Parathyroid adenoma (tissue), 2 donors: ENCODE data around the gene MRRF.

Experiments used
- H2AFZ ChIP-seq: fragments of 300-600 bp; sonication (generic); one replicate; pipeline ENCODE4 v1.7.0; 2017; ENCODE audit warnings: antibody characterized with exemption, mild to moderate bottlenecking
- H3K27ac ChIP-seq: fragments of 300-600 bp; sonication (generic); one replicate; pipeline ENCODE4 v1.7.0; 2017
- H3K27me3 ChIP-seq: fragments of 300-600 bp; sonication (generic); one replicate; pipeline ENCODE4 v1.7.0; 2017; ENCODE audit warnings: low read length; ENCODE audit not compliant: control insufficient read depth, insufficient read depth
- H3K36me3 ChIP-seq: fragments of 300-600 bp; sonication (generic); one replicate; pipeline ENCODE4 v1.7.0; 2017; ENCODE audit warnings: low read length; ENCODE audit not compliant: control insufficient read depth, insufficient read depth
- H3K4me1 ChIP-seq: fragments of 300-600 bp; sonication (generic); one replicate; pipeline ENCODE4 v1.7.0; 2017; ENCODE audit warnings: control low read depth
- H3K4me2 ChIP-seq: fragments of 300-600 bp; sonication (generic); one replicate; pipeline ENCODE4 v1.7.0; 2017; ENCODE audit warnings: low read length
- H3K4me3 ChIP-seq: fragments of 300-600 bp; sonication (generic); one replicate; pipeline ENCODE4 v1.7.0; 2017; ENCODE audit warnings: low read depth, low read length
- H3K79me2 ChIP-seq: fragments of 300-600 bp; sonication (generic); one replicate; pipeline ENCODE4 v1.7.0; 2017; ENCODE audit warnings: control low read depth
- H3K9ac ChIP-seq: fragments of 300-600 bp; sonication (generic); one replicate; pipeline ENCODE4 v1.7.0; 2017; ENCODE audit warnings: mild to moderate bottlenecking
- H3K9me3 ChIP-seq: fragments of 300-600 bp; sonication (generic); one replicate; pipeline ENCODE4 v1.7.0; 2017; ENCODE audit warnings: low read length; ENCODE audit not compliant: control insufficient read depth
- CTCF ChIP-seq: fragments of 300-600 bp; sonication (generic); IDR thresholded peaks from one replicate; pipeline ENCODE4 v1.7.0; 2017; ENCODE audit warnings: antibody characterized with exemption, mild to moderate bottlenecking
- donor health status: primary hyperparathyroidism.

Gene MRRF

GRCh38 chr9:122258886-122259415 lies 5.7 kb upstream of the MRRF start:
- Histone ChIP-seq H3K27me3 (no peaks in the 10 kb centered on the region), H3K4me1 (peaks cover 3% of the 10 kb centered on the region), H3K27ac (no peak overlapping the region), H2AFZ (no peak overlapping the region), H3K4me3 (no peak overlapping the region), H3K9me3 (no peaks in the 10 kb centered on the region), H3K4me2 (no peak overlapping the region), H3K9ac (no peak overlapping the region), H3K36me3 (no peaks in the 10 kb centered on the region), H3K79me2 (peaks cover 3% of the 10 kb centered on the region)
- no peak for TF ChIP-seq CTCF

- Histone ChIP-seq H3K36me3 (no peaks in the 10 kb centered on the region), H3K27ac (no peak overlapping the region)
Measured at GRCh38 chr9:122261469-122261881, 3.2 kb upstream of the MRRF start.

GRCh38 chr9:122262073-122262472 lies 2.6 kb upstream of the MRRF start:
- no peak overlapping the region for H3K27ac ChIP-seq
- no peak for TF ChIP-seq CTCF
- H3K79me2 ChIP-seq = peaks cover 7% of the 10 kb centered on the region

More at GRCh38 chr9:122261469-122261881, 3.2 kb upstream of the MRRF start:
- Histone ChIP-seq H3K4me1 (peaks cover 4% of the 10 kb centered on the region), H3K4me3 (no peak overlapping the region), H3K4me2 (no peak overlapping the region), H2AFZ (no peak overlapping the region), H3K9ac (no peak overlapping the region), H3K79me2 (peaks cover 7% of the 10 kb centered on the region), H3K27me3 (no peaks in the 10 kb centered on the region), H3K9me3 (no peaks in the 10 kb centered on the region)
- TF ChIP-seq CTCF = no peak

GRCh38 chr9:122263699-122264349 lies 858 bp upstream of the MRRF start:
- Histone ChIP-seq H3K4me1 (peaks cover 4% of the 10 kb centered on the region), H3K9me3 (no peaks in the 10 kb centered on the region), H3K27ac (peak overlapping the region; percentile 92), H3K79me2 (peaks cover 7% of the 10 kb centered on the region), H2AFZ (peak overlapping the region; percentile 93), H3K9ac (peak overlapping the region; percentile 37), H3K36me3 (no peaks in the 10 kb centered on the region), H3K4me3 (peak overlapping the region; percentile 94), H3K4me2 (peak overlapping the region; percentile 76), H3K27me3 (no peaks in the 10 kb centered on the region)
- no peak for TF ChIP-seq CTCF

More at GRCh38 chr9:122262073-122262472, 2.6 kb upstream of the MRRF start:
- Histone ChIP-seq H3K4me1 (peaks cover 4% of the 10 kb centered on the region), H3K4me3 (no peak overlapping the region), H3K36me3 (no peaks in the 10 kb centered on the region), H3K27me3 (no peaks in the 10 kb centered on the region), H3K9ac (no peak overlapping the region), H3K9me3 (no peaks in the 10 kb centered on the region), H2AFZ (no peak overlapping the region), H3K4me2 (no peak overlapping the region)
